Raji (cell line): ENCODE results near the gene WNT4.

Experiments
- POLR2A ChIP-seq: IDR thresholded peaks from 2 replicates; pipeline ENCODE4 v1.6.1; 2011; ENCODE audit warnings: low read depth, low read length, control low read depth; ENCODE audit not compliant: insufficient read depth

The WNT4 gene

GRCh38 chr1:22171951-22172715 lies 29.2 kb upstream of the WNT4 start:
- no peak for TF ChIP-seq POLR2A

GRCh38 chr1:22169816-22170215 lies 26.9 kb upstream of the WNT4 start:
- TF ChIP-seq POLR2A: no peak

GRCh38 chr1:22168412-22168973 lies 25.6 kb upstream of the WNT4 start:
- no peak for TF ChIP-seq POLR2A

- no peak for TF ChIP-seq POLR2A
Observed at GRCh38 chr1:22166439-22166838, 23.5 kb upstream of the WNT4 start.

GRCh38 chr1:22164841-22165808 lies 22.2 kb upstream of the WNT4 start:
- no peak for TF ChIP-seq POLR2A

- TF ChIP-seq POLR2A: no peak
Observed at GRCh38 chr1:22163564-22163963, 20.7 kb upstream of the WNT4 start.

- no peak for TF ChIP-seq POLR2A
Observed at GRCh38 chr1:22163137-22163536, 20.2 kb upstream of the WNT4 start.

GRCh38 chr1:22159891-22160290 lies 17.0 kb upstream of the WNT4 start:
- TF ChIP-seq POLR2A: no peak

GRCh38 chr1:22158654-22159053 lies 15.8 kb upstream of the WNT4 start:
- no peak for TF ChIP-seq POLR2A

GRCh38 chr1:22157359-22157966 lies 14.6 kb upstream of the WNT4 start:
- no peak for TF ChIP-seq POLR2A

GRCh38 chr1:22155517-22155916 lies 12.6 kb upstream of the WNT4 start:
- TF ChIP-seq POLR2A: no peak

- no peak for TF ChIP-seq POLR2A
Observed at GRCh38 chr1:22154626-22155025, 11.7 kb upstream of the WNT4 start.

- no peak for TF ChIP-seq POLR2A
Observed at GRCh38 chr1:22153660-22154437, 11.0 kb upstream of the WNT4 start.

GRCh38 chr1:22150923-22151322 lies 8.0 kb upstream of the WNT4 start:
- TF ChIP-seq POLR2A: no peak

- no peak for TF ChIP-seq POLR2A
Observed at GRCh38 chr1:22142315-22143064, 407 bp downstream of the WNT4 start.
